GM21360 (cell line): ENCODE measurements around the gene CNTNAP2.
A peak's percentile ranks its signal among the peaks of the same experiment; 100 is the strongest.

Experiments used
- ATAC-seq: cut with Tn5 transposase; IDR thresholded peaks from one replicate; pipeline ENCODE4 v1.9.1; 2021; ENCODE audit warnings: mild to moderate bottlenecking, moderate library complexity; ENCODE audit not compliant: unreplicated experiment

Gene CNTNAP2

DNA sequence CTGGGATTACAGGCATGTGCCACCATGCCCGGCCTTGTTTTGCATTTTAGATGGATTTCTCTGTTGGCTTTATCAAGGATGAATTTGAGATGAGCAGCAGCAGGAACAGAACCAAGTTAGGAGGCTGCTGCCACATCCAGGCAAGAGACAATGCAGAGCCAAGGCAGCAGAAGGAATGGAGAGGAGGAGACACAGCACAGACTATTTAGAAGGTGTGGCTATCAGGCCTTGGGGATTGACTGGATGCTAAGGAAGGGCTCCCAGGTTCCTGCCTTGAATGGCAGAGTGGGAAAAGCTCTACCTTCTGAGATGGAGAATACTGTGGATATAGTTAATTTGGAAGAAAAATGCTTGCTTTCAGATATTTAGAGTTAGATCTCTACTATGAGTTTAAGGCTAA, 1989.3 kb downstream of the CNTNAP2 start:
- ATAC-seq, result no peak

DNA sequence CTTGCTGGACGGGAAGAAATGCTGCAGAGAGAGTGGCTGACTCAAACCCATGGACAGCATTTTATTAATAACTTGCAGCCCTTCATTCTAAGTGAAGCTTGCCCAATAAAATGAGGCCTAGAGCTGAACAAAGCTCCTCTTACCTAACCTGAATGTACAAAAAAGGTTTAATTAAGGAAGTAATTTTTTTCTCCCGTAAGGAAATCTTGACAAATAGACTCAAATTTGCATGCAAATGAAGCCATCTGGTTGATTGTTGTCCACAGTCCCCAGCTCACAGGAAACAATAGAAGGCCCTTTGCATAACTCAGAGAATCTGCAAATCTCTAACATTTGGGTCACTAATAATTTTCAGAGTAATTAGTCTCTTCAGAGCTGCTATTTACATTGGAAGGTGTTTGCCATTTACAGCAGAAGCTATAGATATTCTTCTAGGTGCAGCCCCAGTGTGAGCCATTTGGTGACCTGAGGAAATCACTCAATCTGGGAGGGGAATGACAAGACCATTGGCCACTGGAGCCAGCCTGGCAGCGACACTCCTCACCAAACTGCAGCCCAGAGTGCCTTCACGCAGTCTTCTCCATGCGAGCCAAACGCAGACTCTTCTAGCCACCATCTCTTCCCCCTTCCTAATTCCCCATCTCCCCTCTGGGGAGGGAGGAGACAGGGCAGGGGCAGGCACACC, 1991.0 kb downstream of the CNTNAP2 start:
- no peak for ATAC-seq

DNA sequence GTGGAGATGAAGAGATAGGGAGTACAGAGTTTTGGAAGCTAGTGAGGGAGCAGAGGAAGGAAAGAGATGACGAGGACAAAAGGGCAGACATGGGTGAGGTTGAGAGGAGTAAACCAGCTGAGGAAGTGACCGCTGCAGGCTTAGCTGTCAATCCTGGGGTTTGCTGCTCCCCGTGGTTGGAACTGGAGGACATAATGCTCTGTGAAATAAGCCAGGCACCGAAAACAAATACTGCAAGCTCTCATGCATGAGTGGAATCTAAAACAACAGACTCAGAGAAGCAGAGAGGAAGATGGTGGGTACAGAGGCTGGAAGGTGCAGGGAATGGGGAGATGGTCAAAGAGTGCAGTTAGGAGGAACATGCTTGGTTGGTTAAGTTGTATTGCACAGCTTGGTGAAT, 1991.8 kb downstream of the CNTNAP2 start:
- ATAC-seq, result no peak

DNA sequence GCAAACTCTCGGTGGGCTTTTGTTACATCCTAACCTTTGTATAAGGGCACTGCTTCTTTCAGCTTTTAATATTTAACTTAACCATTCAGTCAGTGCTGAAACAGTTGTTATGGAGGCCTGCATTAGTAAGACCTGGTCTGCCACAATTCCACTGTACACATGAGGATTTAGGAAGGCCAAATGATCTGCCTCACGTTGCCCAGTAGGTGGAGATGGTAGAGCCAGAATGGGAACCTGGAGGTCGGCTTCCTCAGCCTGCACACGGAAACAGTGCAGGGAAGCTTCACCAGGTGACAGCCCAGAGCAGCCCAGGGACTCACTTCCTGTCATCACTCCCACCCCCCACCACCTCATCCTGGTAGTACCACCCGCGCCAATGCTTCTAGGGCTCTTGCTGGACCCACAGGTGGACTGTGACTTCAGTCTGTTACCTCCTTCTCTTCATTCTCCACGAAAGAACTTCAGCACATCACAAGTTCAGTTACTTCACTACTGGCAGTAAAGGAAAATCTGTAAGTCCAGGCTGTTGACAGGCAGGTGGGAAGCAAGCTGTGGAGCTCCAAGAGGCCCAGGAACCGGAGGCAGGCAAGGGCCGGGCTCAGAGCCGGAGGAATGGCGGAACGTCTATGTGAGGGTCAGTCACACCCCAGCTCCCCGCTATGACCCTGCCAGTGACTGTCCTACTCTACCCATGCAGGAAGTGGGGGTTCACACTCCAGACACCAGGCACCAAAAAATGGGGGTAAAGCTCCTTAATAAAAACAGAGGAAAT, 1993.7 kb downstream of the CNTNAP2 start:
- ATAC-seq, result no peak

DNA sequence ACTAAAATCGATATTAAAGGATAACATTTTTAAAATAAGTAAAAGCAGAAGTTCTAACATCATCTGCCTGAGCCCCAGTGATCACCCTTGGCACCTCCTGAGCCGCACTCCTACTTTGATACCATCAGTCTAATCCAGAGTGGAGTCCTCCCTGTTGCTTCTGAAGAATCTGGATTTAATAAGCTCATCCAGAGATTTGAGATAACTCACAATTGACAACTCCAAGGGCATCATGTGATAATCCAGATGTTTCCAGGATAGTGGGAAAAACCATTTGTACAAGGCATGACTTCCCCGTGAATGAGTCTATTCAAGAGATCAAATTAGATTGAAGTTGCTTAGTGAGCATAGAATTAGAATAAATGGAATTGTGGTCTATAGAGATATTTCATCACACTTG, 1998.2 kb downstream of the CNTNAP2 start:
- ATAC-seq, result no peak

DNA sequence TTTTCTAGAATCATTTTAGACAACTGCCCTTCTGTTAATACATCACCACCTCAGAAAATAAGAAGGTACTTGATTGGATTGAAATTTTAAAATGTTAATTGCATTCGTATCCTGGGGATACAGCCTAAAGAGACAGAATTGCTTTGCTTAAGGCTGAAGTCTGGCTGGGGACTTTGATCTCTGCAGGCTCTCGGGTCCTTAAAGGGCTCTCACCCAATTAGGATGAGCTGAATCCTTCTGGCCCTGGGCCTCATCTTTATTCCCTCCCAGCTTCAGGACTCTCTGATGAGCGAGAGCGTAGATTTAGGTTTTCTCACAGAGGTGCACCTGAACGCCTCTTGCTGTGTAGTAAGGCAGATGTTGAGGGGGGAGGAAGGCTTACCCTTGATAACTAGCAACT, 1998.7 kb downstream of the CNTNAP2 start:
- no peak for ATAC-seq

DNA sequence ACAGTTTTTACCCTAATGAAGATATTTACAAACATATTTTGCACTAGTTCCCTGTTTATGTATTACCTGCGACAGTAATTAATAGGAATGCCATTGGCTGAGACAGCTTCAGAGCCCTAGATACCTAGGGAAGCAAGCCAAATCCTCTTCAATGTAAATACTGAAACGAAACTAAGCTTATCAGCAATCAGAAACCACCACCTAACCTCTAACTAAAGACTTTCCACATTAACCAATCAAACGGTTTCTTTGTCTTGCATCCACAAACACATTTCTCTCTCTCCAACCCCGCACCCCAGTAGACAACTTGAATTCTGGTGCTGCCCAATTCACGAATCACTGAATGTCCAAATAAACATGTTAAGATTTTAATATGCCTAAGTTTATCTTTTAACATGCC, 1999.6 kb downstream of the CNTNAP2 start:
- no peak for ATAC-seq

DNA sequence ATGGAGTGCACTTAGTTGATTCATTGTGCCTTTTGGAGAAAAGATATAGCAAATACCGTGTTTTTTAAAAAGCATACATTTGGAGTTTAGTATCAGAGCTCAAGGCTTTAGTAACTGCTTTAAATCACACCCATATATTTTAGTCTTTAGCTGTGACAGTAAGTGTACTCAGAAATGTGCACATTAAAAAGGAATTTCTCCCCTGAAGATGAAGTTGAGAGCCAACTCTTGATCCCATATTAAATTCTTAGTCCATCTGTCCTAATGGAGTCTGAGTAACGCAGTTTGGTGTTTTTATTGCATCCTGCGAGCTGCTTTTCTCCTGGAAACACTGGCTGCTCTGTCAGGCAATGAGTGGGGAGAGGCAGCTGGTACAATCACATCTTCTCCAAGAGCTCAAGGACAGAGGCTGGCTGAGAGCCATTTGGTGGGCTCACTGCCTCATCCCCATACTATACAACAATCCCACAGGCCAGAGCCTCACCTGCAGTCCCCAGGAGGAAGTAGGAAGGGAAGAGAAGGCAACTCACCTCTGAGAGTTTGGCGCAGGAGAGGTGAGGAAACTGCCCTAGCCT, 2000.3 kb downstream of the CNTNAP2 start:
- ATAC-seq, result no peak

DNA sequence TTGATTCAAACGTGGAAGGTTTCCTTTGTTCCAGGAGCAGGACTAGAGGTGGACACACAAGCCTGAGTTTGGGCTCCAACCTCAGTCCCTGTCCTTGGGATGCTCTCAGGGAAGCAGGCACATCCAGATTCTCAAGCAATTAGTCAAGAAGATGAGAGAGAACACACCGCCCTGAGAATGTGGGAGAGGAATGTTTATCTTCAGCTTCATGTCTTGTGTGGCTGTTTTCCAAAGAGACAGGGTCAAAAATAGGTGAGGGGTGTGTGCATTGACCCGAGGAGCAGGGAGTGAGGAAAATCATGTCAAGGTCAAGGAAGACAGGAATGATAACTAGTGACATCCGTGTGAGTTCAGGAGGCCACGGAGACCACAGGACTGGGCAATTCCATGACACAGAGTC, 2001.8 kb downstream of the CNTNAP2 start:
- no peak for ATAC-seq

DNA sequence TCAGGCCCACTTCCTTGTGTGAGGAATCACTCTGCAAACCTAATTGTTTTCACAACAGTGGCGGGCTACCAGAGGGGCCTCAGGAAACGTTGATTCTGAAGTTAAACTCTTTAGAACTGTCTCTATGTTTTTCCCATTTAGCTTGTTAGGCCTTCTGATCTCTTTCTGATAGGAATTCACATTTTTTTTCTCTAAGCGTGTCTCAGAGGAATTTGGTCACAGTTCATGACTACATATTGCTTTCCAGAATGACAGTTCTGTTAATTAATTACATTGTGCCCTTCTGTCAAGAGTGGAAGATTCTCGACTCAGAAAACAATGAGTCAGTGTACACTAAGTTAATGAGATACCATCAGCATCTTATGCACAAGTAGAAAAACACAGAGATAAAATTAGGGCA, 2004.8 kb downstream of the CNTNAP2 start:
- no peak for ATAC-seq

DNA sequence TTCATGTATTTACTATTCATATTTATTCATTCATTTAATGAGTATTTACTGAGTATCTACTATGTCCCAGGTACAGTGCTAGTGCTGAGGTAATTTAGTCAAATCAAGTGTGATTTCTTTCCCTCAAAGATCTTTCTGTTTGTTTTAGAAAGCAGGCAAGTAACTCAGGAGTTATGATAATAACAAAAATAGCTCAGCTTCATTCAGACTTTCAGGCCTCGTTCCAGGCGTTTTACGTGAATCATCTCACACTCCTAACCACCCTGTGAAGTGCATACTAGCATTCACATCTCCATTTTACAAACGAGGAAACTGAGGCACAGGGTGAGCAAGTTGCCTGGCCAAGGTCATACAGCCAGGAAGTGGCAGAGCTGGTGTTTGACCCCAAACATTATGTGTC, 2005.2 kb downstream of the CNTNAP2 start:
- ATAC-seq, result no peak

DNA sequence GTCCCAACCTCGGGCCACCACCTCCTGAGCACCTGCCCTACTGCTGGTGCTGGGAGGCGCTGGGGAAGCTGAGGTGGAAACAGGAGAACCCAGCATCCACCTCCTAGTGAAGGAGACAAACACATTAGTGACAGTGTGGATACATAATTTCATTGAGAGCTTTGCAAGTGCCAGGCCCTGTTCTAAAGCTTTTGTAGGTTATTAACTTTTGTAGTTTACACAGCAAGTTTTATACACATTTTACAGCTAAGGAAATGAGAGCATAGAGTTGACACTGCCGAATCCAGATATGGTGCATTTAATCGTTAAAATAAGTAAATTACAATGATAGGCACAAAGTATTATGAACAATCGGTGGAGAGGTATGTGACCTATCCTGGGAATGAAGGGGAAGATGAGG, 2007.9 kb downstream of the CNTNAP2 start:
- no peak for ATAC-seq

DNA sequence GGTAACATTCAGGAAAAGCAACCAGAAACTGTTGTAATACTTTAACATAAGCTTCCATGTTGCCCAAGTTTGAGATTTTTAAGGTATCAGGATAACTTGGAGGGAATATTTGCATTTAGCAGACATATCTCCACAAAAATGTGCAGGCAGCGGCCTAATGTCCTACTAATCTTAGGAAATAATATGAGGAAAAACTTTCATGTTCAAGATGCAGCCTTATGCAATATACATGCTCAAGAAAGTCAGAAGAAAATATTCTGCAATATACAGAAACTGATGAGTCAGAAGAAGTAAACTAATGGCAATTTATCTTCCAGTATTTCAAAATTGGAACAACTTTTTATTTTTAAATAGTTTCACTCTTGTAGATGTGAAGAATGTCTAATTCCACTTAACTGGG, 2010.8 kb downstream of the CNTNAP2 start:
- no peak for ATAC-seq

DNA sequence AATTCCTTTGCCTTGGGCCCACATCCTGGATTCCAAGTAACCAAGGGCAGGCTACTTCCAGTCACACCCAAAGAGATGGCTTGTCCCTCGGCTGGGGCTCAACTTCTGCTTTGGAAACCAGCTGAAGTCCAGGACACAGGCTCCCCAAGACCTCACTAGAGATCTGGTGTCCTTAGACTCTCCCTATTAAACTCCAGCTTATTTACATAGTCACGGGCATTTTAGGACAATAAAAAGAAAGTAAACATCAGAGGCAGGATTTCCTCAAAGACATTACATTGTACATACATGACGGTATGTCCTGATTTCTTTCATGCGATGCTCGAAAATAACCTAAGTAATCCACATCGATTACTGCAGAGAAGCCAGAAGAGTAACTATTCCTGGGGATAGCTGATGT, 2012.4 kb downstream of the CNTNAP2 start:
- ATAC-seq, result no peak

DNA sequence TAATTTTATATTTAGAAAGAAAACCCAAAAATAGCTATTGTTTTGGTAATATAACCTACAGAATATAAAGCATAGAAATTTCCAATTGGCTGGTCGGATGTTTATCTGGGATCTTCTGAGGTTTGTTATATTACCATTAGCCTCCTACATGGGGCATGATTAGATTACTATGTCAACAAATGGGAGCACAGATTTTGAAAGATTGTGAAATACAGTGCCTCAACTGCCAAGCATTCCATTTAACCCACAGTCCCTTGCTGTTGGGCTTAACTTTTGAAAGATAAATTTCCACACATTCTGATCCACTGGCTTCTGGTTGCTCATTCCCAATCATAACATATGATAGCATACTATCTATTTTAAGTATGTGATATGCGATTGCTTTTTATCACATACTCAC, 2018.5 kb downstream of the CNTNAP2 start:
- no peak for ATAC-seq

DNA sequence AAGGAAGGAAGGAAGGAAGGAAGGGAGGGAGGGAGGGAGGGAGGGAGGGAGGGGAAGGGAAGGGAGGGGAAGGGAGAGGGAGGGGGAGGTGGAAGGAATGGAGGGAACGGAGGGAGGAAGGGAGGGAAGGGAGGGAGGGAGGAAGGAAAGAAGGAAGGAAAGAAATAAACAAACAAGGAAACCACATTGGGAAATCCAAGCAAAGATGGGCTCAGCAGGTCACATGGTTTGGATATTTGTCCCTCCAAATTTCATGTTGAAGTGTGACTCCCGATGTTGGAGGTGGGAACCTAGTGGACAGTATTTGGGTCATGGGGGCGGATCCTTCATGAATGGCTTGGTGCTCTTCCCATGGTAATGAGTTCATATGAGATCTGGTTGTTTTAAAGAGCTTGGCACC, 2019.4 kb downstream of the CNTNAP2 start:
- ATAC-seq, result no peak

DNA sequence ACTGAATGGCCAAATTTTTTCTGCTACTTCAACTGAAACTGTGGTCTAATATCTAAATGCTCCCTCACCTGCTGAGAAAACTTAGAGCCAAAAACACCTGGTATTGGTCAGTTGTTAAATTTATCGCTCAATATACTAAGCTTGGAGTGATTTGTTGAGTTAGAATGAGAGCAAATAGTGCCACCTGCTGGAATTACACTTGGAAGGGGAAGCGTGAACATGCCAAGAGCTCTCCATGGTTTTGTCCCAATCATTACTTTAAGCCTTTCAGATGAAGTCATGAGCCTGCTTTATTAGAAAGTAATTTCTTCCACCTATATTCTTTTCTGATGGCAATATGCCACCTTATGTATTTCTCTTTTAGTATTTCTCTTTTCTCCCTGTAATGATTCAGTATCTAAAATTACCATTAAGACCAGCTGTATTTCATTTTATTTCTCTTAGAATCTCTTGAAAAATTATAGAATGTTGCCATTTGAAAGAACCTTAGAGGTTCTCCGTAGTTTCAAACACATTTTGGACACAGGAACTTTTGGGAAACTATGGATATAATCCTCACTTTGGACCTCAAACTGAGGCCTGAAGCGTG, 2026.2 kb downstream of the CNTNAP2 start:
- peak; percentile 77 for ATAC-seq

DNA sequence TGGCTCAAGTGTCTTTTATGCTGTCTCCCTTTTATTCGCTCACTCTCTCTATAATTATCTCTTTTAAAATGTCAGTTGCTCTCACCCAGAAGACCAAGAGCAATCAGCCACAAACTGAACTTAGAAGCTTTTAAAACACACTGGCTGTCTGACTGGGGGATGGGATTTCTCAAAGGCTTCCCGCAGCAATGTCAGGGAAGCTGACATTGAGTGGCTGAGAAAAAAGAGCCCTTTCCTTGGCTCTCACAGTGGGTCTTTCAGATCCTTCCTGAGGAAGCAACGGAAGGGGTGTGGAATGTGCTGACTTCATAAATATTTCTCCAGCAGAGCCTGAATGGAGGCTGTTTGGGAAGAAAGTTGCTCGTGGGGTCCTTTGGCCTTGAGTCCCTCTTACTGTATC, 2028.2 kb downstream of the CNTNAP2 start:
- ATAC-seq, result no peak

DNA sequence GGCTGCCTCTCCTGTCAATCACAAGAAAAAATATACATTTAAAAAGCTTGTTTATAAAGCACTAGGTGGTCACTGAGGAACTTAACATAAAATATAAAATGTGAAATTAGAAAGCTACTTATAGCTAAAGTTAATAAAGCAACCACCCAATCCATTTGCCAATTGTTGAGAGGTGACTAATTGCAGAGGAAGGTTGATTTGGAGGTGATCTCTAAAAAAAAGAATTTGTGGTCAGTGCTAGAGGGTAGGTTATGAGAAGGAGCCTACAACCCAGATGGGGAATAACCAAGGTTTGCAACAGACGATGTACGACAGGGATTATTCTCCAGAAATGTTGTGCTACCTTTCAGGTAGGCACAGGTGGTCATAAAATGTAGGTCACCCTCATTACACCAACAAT, 2029.7 kb downstream of the CNTNAP2 start:
- ATAC-seq, result no peak

DNA sequence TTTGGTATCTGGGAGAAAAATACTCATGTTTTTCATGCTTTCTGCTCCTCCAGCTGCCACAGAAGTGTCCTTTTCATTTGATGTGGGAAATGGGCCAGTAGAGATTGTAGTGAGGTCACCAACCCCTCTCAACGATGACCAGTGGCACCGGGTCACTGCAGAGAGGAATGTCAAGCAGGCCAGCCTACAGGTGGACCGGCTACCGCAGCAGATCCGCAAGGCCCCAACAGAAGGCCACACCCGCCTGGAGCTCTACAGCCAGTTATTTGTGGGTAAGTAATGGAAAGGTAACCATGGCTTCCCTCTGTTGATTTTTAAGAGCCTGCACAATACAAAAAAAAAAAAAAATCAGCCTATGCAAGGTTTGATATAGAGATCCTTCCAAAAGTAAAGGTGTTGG, 2030.8 kb downstream of the CNTNAP2 start:
- no peak for ATAC-seq

DNA sequence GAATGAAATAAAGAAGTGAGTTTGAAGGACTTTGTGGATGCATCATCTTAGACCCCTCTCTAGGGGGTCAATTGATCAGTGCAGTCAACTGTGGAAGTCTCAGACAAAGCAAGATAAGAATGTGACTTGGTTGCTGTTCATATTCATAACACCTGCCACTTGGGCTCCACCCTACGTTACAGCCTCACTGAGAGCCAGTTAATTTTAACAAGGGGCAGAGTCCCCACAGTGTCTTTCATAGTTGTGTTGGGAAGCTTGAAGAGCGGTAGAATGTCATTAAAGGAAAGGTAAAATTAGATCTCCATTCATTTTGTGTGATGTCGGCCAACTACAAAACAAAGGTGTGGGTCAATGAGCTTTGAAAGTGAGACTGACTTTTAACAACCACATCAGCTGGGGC, 2031.9 kb downstream of the CNTNAP2 start:
- no peak for ATAC-seq

DNA sequence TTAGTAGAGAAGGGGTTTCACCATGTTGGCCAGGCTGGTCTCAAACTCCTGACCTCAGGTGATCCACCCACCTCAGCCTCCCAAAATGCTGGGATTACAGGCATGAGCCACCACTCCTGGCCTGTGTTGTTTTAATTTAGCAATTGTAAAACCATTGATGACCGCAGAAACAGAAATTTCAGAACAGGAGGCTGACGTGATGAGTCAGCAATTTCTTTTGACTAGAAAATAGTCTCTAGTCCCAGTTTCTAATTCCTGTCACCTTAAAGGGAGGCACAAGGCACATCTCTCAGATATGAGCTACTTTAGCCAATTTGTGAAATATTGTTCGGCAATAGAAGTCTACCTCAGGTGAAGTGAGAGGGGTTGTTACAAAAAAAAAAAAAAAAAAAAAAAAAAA, 2033.1 kb downstream of the CNTNAP2 start:
- ATAC-seq, result no peak
